Measurements from ENCODE around the gene NHS.

The NHS gene

DNA sequence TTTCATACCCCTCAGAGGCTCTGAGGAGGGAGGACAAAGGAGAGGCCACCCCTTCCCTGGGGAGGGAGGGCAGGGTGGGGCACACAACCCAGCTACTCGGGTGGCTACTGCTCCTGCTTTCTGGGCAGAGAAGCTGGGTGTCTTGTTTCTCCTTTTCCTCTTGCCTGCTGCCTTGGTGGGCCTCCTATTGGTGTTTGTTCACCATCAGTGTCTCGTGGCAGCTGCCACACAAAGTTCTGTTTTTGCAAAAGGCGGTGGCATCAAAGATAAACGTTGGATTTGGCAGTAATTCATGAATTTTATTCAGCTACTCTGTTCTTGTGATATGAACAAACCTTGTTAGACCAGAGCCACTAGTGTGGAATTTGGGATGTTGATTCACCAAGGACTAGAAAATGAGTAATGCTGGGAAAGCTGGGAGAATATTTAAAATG is 209.3 kb downstream of the NHS start:
- Histone ChIP-seq H3K36me3 (ENCODE audit: control insufficient read depth, insufficient read depth, low read length) (no peaks in the 10 kb centered on the region), H3K4me3 (ENCODE audit: low read length) (no peak overlapping the region), H3K4me1 (ENCODE audit: control insufficient read depth, insufficient read depth, low read length) (no peaks in the 10 kb centered on the region), H3K27me3 (ENCODE audit: control insufficient read depth, insufficient read depth, low read length) (no peaks in the 10 kb centered on the region), H3K9me3 (ENCODE audit: control insufficient read depth, low read length) (no peaks in the 10 kb centered on the region), H3K9ac (ENCODE audit: low read length) (no peak overlapping the region)

DNA sequence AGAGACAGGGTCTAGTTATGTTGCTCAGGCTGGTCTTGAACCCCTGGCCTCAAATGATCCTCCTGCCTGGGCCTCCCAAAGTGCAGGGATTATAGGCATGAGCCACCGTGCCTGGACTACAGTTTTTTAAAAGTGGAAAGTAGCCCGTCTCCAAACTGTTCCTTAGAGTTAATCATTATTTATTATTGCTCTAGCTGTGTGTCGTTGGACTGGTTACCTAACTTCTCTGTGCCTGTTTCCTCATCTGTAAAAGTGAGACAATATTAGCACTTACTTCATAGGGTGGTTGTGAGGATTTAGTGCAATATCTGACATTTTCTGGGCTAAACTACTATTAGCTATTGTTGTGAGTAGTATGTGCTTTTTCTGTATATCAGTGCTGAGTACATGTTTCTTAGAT is 210.0 kb downstream of the NHS start:
- Histone ChIP-seq H3K4me3 (ENCODE audit: low read length) (no peak overlapping the region), H3K9ac (ENCODE audit: low read length) (no peak overlapping the region), H3K27me3 (ENCODE audit: control insufficient read depth, insufficient read depth, low read length) (no peaks in the 10 kb centered on the region), H3K4me1 (ENCODE audit: control insufficient read depth, insufficient read depth, low read length) (no peaks in the 10 kb centered on the region), H3K36me3 (ENCODE audit: control insufficient read depth, insufficient read depth, low read length) (no peaks in the 10 kb centered on the region), H3K9me3 (ENCODE audit: control insufficient read depth, low read length) (no peaks in the 10 kb centered on the region)

DNA sequence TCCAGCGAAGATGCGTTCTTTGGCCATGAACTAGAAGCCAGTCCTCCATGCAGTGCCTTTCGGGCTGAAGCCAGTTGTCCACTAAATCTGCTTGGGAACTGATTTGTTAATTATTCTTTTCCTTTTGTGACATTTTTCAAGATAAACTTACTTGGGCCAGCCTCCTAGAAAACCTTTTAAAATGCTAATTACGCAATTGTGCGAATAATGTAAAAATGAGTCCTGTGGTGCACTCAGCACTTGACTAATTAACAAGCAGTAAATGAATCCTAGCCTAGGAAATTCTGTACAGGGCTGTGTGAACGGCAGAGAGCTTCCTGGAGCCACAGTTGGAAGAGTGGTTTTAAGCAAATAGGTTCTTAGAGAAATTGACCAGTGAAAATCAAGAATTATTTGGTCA is 212.4 kb downstream of the NHS start:
- H3K36me3 ChIP-seq (ENCODE audit: control insufficient read depth, insufficient read depth, low read length), result no peaks in the 10 kb centered on the region
- H3K4me3 ChIP-seq (ENCODE audit: low read length), result no peak overlapping the region

DNA sequence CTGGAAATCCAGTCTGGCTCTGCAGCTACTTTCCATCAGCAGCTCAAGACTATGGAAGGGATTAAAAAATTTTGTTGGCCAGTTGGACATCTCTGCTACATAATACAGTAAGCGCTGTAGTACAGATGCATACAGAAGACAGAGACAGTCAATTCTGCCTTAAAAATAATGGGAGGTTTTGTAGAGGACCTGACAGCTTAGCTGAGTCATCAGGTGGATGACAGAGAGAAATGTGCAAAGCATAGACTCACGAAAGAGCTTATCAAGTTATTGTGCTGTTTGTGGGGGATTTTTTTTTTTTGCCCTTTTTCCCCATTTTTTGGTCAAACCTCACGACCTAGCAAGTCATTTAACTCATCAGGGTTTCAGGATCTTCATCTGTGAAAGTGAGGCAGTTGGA is 213.3 kb downstream of the NHS start:
- H3K4me1 ChIP-seq (ENCODE audit: control insufficient read depth, insufficient read depth, low read length), result no peaks in the 10 kb centered on the region

More for the DNA sequence above, 212.4 kb downstream of the NHS start:
- H3K9me3 ChIP-seq (ENCODE audit: control insufficient read depth, low read length), result no peaks in the 10 kb centered on the region
- H3K9ac ChIP-seq (ENCODE audit: low read length), result no peak overlapping the region
- no peaks in the 10 kb centered on the region for H3K27me3 ChIP-seq (ENCODE audit: control insufficient read depth, insufficient read depth, low read length)
- no peaks in the 10 kb centered on the region for H3K4me1 ChIP-seq (ENCODE audit: control insufficient read depth, insufficient read depth, low read length)

DNA sequence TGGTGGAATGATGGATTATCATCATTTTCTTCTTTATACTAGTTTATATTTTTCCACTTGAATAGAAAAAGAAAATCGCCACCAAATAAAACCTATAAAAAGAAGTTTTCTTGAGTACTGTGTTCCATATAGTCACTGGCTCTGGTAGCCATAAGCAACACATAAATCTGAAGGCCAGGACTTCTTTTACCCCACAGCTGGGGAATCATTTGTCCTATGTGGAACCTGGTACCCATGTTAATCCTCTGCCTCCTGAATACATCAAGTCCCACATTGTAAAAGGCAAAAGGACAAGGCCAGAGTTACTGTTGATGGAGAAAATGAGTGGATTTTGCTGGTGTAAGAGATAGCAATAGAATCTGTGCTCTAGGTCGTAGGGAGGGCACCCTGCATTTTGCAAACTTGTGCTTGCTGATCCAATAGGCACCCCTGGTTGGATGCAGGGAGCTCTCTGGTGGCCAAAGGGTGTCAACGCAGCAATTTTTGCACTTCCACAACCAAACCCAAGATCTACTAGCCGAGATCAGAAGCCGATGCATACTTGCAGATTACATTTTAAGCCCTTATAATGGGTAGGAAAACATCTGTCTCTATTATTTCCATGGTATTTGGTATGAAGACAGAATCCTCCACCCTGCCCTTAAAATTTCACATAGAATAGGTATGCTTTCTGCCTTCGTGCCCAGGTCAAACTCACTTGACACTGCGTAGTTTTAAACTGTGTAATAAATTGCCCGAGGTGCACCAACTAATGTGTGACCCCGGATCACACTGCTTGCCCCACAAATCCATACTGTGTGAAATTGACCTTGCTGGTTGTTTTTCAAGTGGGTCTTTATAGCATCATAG is 216.1 kb downstream of the NHS start:
- Histone ChIP-seq H3K27me3 (ENCODE audit: control insufficient read depth, insufficient read depth, low read length) (no peaks in the 10 kb centered on the region), H3K9ac (ENCODE audit: low read length) (no peak overlapping the region), H3K36me3 (ENCODE audit: control insufficient read depth, insufficient read depth, low read length) (no peaks in the 10 kb centered on the region), H3K4me1 (ENCODE audit: control insufficient read depth, insufficient read depth, low read length) (peaks cover 11% of the 10 kb centered on the region), H3K4me3 (ENCODE audit: low read length) (no peak overlapping the region), H3K9me3 (ENCODE audit: control insufficient read depth, low read length) (no peaks in the 10 kb centered on the region)

More for the DNA sequence above, 213.3 kb downstream of the NHS start:
- Histone ChIP-seq H3K27me3 (ENCODE audit: control insufficient read depth, insufficient read depth, low read length) (no peaks in the 10 kb centered on the region), H3K4me3 (ENCODE audit: low read length) (no peak overlapping the region), H3K9me3 (ENCODE audit: control insufficient read depth, low read length) (no peaks in the 10 kb centered on the region), H3K9ac (ENCODE audit: low read length) (no peak overlapping the region), H3K36me3 (ENCODE audit: control insufficient read depth, insufficient read depth, low read length) (no peaks in the 10 kb centered on the region)

DNA sequence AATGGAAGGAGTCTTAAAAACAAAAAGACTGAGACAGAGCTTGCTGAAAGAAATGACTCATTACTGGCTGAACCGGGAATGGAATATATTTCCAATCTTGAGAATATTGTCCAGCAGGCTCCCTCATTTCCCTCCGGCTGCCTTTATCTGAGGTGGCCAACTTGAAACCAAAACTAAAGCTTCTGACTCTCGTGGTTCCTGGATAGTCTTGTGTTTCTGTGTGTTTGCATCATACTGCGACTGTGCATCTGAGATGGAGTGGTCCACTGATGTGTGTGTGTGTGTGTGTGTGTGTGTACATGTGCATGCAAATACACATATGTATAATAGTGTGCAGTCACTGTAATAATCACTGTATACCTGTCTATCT is 216.7 kb downstream of the NHS start:
- H3K4me1 ChIP-seq (ENCODE audit: control insufficient read depth, insufficient read depth, low read length), result peaks cover 11% of the 10 kb centered on the region
- H3K27me3 ChIP-seq (ENCODE audit: control insufficient read depth, insufficient read depth, low read length), result no peaks in the 10 kb centered on the region
- H3K4me3 ChIP-seq (ENCODE audit: low read length), result no peak overlapping the region
- no peaks in the 10 kb centered on the region for H3K36me3 ChIP-seq (ENCODE audit: control insufficient read depth, insufficient read depth, low read length)
- H3K9me3 ChIP-seq (ENCODE audit: control insufficient read depth, low read length), result no peaks in the 10 kb centered on the region
- H3K9ac ChIP-seq (ENCODE audit: low read length), result no peak overlapping the region

DNA sequence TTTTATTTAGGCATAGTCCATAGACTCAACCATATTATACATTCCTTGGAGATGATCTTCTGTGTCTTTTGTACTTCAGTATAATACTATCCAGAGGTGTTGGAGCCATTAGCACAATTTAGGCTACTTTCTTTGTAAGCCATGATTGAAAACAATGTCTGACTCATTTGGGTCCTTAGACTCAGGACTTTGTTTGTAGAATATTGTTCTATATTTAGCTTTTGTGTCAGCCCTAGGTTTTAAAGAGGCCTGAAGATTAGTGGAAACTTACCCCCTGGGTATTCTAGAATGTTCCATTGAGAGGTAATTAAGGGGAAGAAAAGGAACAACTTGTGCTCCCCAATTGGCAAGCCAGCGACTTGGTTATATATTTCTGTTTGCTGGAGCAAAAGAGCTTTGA is 217.1 kb downstream of the NHS start:
- Histone ChIP-seq H3K9ac (ENCODE audit: low read length) (no peak overlapping the region), H3K4me3 (ENCODE audit: low read length) (no peak overlapping the region), H3K27me3 (ENCODE audit: control insufficient read depth, insufficient read depth, low read length) (no peaks in the 10 kb centered on the region), H3K36me3 (ENCODE audit: control insufficient read depth, insufficient read depth, low read length) (no peaks in the 10 kb centered on the region), H3K4me1 (ENCODE audit: control insufficient read depth, insufficient read depth, low read length) (peaks cover 11% of the 10 kb centered on the region), H3K9me3 (ENCODE audit: control insufficient read depth, low read length) (no peaks in the 10 kb centered on the region)

DNA sequence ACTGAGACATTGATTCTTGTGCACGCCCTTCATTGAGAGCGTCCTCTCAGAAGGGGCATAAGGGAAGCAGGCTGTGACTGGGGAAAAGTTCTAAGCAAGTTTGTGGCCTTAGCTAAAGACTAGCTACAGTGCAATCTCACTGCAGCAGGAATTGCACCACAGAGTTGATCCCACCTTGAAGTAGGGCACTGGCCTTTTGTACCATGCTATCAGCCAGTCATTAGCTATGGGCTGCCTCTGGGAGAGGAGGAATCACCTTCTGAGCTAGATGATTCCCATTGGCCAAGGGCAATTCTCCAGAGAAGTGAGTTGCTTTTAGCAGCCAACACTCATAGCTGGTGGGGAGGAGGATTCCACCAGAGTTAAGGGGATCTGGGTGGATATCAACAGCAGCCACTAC is 219.7 kb downstream of the NHS start:
- Histone ChIP-seq H3K4me3 (ENCODE audit: low read length) (no peak overlapping the region), H3K36me3 (ENCODE audit: control insufficient read depth, insufficient read depth, low read length) (no peaks in the 10 kb centered on the region), H3K9me3 (ENCODE audit: control insufficient read depth, low read length) (no peaks in the 10 kb centered on the region), H3K4me1 (ENCODE audit: control insufficient read depth, insufficient read depth, low read length) (peaks cover 20% of the 10 kb centered on the region), H3K9ac (ENCODE audit: low read length) (no peak overlapping the region), H3K27me3 (ENCODE audit: control insufficient read depth, insufficient read depth, low read length) (no peaks in the 10 kb centered on the region)

DNA sequence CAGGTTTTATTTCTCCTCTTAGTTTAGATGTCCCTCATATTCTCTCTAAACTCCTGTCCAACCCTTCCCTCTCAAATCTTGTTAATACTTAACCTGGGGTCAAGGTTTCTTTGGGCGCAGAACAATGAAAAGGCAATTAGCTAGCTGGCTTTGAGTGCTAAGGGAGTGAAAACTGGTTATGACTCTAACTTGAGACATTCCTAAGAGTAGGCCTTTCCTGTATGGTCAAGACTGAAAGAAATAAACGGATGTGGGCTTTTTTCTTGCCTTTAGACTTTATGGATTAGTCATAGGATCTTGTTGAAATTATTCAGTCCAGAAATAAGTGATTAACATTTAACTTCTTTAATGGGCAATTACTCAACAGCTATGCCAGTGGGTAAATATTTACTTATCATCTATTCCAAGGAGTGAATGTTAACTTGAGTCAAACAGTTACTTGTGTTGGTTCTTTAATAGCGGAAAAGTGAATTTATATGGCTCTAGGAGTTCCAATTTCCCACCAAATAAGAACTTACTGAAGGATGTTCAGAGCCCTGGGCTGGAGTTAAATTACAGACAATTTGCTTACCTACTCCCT is 220.5 kb downstream of the NHS start:
- peaks cover 20% of the 10 kb centered on the region for H3K4me1 ChIP-seq (ENCODE audit: control insufficient read depth, insufficient read depth, low read length)
- no peaks in the 10 kb centered on the region for H3K9me3 ChIP-seq (ENCODE audit: control insufficient read depth, low read length)
- no peaks in the 10 kb centered on the region for H3K36me3 ChIP-seq (ENCODE audit: control insufficient read depth, insufficient read depth, low read length)
- no peak overlapping the region for H3K9ac ChIP-seq (ENCODE audit: low read length)
- H3K27me3 ChIP-seq (ENCODE audit: control insufficient read depth, insufficient read depth, low read length), result no peaks in the 10 kb centered on the region
- H3K4me3 ChIP-seq (ENCODE audit: low read length), result no peak overlapping the region

DNA sequence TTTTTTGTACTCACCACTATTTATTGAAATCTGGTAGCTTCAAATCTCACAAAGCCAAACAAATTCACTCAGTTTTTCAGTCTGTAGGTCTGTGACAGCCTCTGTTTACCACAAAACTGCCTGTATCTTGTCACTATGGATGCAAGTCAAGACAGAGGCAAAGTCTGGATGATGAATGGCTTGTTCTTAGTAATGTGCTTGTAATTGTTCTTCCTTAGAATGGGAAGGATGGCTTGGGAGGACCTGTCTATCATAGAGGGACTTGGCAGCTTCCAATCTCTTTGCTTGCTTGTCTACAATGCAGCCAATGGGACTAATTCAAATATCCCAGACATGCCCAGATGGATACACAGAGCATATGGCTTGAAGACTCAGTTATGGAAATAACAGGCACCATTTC is 221.1 kb downstream of the NHS start:
- Histone ChIP-seq H3K9me3 (ENCODE audit: control insufficient read depth, low read length) (no peaks in the 10 kb centered on the region), H3K4me3 (ENCODE audit: low read length) (no peak overlapping the region), H3K9ac (ENCODE audit: low read length) (no peak overlapping the region), H3K27me3 (ENCODE audit: control insufficient read depth, insufficient read depth, low read length) (no peaks in the 10 kb centered on the region), H3K4me1 (ENCODE audit: control insufficient read depth, insufficient read depth, low read length) (peaks cover 20% of the 10 kb centered on the region), H3K36me3 (ENCODE audit: control insufficient read depth, insufficient read depth, low read length) (no peaks in the 10 kb centered on the region)

DNA sequence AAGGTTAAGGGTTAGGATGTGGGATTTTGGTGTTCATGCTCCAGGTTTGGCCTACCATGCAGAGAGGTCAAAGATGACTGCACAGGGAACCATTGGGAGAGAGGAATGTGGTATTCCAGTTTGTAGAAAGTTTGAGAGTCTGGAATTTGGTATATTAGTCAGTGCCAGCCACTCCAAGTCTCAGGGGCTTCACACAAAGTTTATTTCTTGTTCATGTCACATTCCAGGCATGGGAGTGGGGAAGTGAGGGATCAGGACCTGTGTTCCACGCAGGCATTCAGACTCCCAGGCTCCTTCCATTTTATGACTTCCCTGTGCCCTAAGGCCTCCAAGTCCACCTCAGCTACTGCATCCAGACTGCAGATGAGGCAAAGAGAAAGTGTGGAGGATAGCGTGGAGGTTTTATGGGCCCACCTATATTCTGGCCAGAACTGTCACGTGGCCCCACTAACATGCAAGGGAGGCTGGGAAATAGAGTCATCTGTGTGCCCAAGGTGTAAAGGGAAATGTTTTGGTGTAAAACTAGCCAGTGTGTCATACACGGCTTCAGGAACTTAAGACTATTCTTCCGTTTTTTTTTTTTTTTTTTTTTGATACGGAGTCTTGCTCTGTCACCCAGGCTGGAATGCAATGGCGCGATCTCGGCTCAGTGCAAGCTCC is 221.7 kb downstream of the NHS start:
- Histone ChIP-seq H3K27me3 (ENCODE audit: control insufficient read depth, insufficient read depth, low read length) (no peaks in the 10 kb centered on the region), H3K4me3 (ENCODE audit: low read length) (no peak overlapping the region), H3K4me1 (ENCODE audit: control insufficient read depth, insufficient read depth, low read length) (peaks cover 20% of the 10 kb centered on the region), H3K36me3 (ENCODE audit: control insufficient read depth, insufficient read depth, low read length) (no peaks in the 10 kb centered on the region), H3K9ac (ENCODE audit: low read length) (no peak overlapping the region), H3K9me3 (ENCODE audit: control insufficient read depth, low read length) (no peaks in the 10 kb centered on the region)

DNA sequence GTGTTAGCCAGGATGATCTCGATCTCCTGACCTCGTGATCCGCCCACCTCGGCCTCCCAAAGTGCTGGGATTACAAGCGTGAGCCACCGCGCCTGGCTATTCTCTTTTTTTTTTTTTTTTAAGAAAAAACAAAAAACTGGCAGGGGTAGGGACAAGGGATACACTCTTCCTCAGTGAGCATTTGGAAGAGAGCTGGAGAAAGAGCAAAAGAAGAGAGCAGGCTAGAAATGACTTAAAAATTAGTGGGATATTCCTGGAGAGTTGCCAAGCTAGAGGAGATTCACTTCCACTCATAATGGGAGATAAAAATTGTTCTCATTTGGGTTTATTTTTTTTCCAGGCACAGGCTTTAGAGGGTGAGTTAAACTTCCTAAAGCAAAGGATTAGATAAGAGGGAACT is 222.3 kb downstream of the NHS start:
- Histone ChIP-seq H3K4me3 (ENCODE audit: low read length) (no peak overlapping the region), H3K4me1 (ENCODE audit: control insufficient read depth, insufficient read depth, low read length) (peaks cover 20% of the 10 kb centered on the region), H3K36me3 (ENCODE audit: control insufficient read depth, insufficient read depth, low read length) (no peaks in the 10 kb centered on the region), H3K9me3 (ENCODE audit: control insufficient read depth, low read length) (no peaks in the 10 kb centered on the region), H3K27me3 (ENCODE audit: control insufficient read depth, insufficient read depth, low read length) (no peaks in the 10 kb centered on the region), H3K9ac (ENCODE audit: low read length) (no peak overlapping the region)
